Karpas-422 (cell line): ENCODE data around the gene CHL1. TPM values are rescaled to one million over a fixed set of nuclear protein-coding genes. Genes with fewer than 3 reads are reported as not detected.

ENCODE experiments used
- DNase-seq: peaks from one replicate; pipeline ENCODE4 v3.0.0-alpha.2; 2015
- H2AFZ ChIP-seq: fragments of 200-600 bp; sonication (generic); 2 replicates; pipeline ENCODE4 v1.6.1; 2014; ENCODE audit warnings: antibody characterized with exemption, low read length, mixed read lengths
- H3K27ac ChIP-seq: fragments of 200-600 bp; sonication (generic); 2 replicates; pipeline ENCODE4 v1.5.1; 2014; ENCODE audit warnings: mild to moderate bottlenecking, low read length, moderate library complexity
- H3K27me3 ChIP-seq: fragments of 200-600 bp; sonication (generic); 2 replicates; pipeline ENCODE4 v1.6.1; 2014; ENCODE audit warnings: low read length, mixed read lengths
- H3K36me3 ChIP-seq: fragments of 200-600 bp; sonication (generic); 2 replicates; pipeline ENCODE4 v1.6.1; 2014; ENCODE audit warnings: low read length, mixed read lengths; ENCODE audit not compliant: insufficient read depth
- H3K4me1 ChIP-seq: fragments of 200-600 bp; sonication (generic); 2 replicates; pipeline ENCODE4 v1.6.1; 2014; ENCODE audit warnings: mild to moderate bottlenecking, low read length, mixed read lengths
- H3K4me2 ChIP-seq: fragments of 200-600 bp; sonication (generic); 2 replicates; pipeline ENCODE4 v1.6.1; 2014; ENCODE audit warnings: low read length, low read depth, mild to moderate bottlenecking; ENCODE audit not compliant: poor library complexity, severe bottlenecking
- H3K4me3 ChIP-seq: fragments of 200-600 bp; sonication (generic); 2 replicates; pipeline ENCODE4 v1.5.1; 2014; ENCODE audit warnings: mild to moderate bottlenecking, antibody characterized with exemption, low read length, mixed read lengths
- H3K79me2 ChIP-seq: fragments of 200-600 bp; sonication (generic); 2 replicates; pipeline ENCODE4 v1.6.1; 2014; ENCODE audit warnings: mild to moderate bottlenecking, low read length, mixed read lengths
- H3K9ac ChIP-seq: fragments of 200-600 bp; sonication (generic); 2 replicates; pipeline ENCODE4 v1.6.0; 2014; ENCODE audit warnings: low read length
- H3K9me2 ChIP-seq: fragments of 200-600 bp; sonication (generic), shearing (Covaris generic); replicated peaks from 2 replicates; pipeline ENCODE4 v1.6.0; 2014; ENCODE audit warnings: mild to moderate bottlenecking, low read length, moderate library complexity; ENCODE audit not compliant: insufficient read depth
- H3K9me3 ChIP-seq: fragments of 300-700, 200-600 bp; sonication (generic); 2 replicates; pipeline ENCODE4 v1.6.1; 2014; ENCODE audit warnings: low read length, mixed read lengths
- H4K20me1 ChIP-seq: fragments of 200-600 bp; sonication (generic); 2 replicates; pipeline ENCODE4 v1.6.1; 2014; ENCODE audit warnings: mild to moderate bottlenecking, antibody characterized with exemption, low read length, low read depth; ENCODE audit not compliant: insufficient read depth
- total RNA-seq: library from RNA; depleted of rRNA; stranded (reverse); fragments of >200 nt; shearing (Covaris generic); gene quantifications from 2 replicates; pipeline ENCODE4 v1.2.3, GENCODE V29; 2014; ENCODE audit warnings: low replicate concordance

The CHL1 gene
- total RNA-seq, 1 experiment from 2014 or later: 23.3 TPM

DNA sequence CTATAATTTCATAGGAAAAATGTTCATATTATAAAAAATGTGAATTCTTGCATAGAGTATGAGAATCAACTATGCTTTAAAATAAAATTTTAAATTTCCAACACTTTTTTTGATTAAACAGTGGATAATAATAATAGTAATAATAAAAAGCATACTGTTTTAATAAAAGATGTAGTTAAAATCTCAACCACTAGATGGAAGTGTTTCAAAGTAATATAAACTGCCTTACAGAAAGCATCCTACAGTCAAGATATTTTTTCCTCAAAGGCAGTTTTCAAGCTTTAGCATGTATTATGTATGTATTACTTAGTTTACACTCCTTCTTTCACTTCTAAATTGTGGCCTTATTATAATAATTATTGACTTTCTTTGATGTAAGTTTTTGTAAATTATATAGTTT lies 217.5 kb downstream of the CHL1 start:
- no peak overlapping the region for H3K27ac ChIP-seq
- no peak overlapping the region for H2AFZ ChIP-seq
- no peak overlapping the region for H3K9ac ChIP-seq
- H3K79me2 ChIP-seq: no peaks in the 10 kb centered on the region
- H3K4me1 ChIP-seq: no peaks in the 10 kb centered on the region
- H3K4me3 ChIP-seq: no peak overlapping the region
- no peaks in the 10 kb centered on the region for H3K9me2 ChIP-seq
- no peaks in the 10 kb centered on the region for H3K36me3 ChIP-seq
- H3K9me3 ChIP-seq: no peaks in the 10 kb centered on the region
- DNase-seq: peak; percentile 68
- 0 out of 2 replicates have a peak, but pooled peaks cover 2% of the 10 kb centered on the region for H3K27me3 ChIP-seq
- H3K4me2 ChIP-seq: no peak overlapping the region
- H4K20me1 ChIP-seq: no peaks in the 10 kb centered on the region

DNA sequence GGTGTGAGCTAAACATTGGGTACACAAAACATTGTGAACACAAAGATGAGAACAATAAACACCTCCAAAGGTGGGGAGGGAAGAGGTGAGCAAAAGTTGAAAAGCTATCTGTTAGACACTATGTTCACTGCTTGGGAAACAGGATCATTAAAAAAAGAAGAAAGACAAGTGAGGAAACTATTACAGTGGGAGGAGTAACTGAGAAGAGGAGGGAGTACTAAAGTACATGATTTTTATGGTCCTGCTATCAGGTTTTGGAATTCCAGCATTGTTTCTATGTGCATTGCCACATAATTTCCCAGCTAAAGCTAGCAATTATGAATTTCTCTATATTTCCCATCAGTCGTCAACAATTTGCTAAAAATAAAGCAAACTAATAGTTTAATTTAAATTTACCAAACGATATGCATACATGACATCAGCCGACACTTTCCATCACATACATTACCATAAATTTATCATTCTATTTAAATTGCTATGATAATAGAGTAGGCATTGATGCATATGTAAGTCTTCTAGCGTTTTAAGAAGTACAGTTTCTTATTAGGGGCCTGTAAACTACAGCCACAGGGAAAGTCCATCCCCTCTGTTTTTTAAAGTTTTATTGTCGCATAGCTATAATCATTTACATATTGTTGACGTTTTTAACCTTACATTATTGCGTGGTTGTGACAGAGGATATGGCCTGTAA lies 221.8 kb downstream of the CHL1 start:
- H3K27ac ChIP-seq: no peak overlapping the region
- DNase-seq: no peak
- H3K79me2 ChIP-seq: no peaks in the 10 kb centered on the region
- H3K36me3 ChIP-seq: no peaks in the 10 kb centered on the region
- no peak overlapping the region for H3K4me2 ChIP-seq
- H3K9ac ChIP-seq: no peak overlapping the region
- H3K27me3 ChIP-seq: 0 out of 2 replicates have a peak, but pooled peaks cover 2% of the 10 kb centered on the region
- no peak overlapping the region for H2AFZ ChIP-seq
- H4K20me1 ChIP-seq: no peaks in the 10 kb centered on the region
- H3K4me1 ChIP-seq: no peaks in the 10 kb centered on the region
- no peak overlapping the region for H3K4me3 ChIP-seq
- no peaks in the 10 kb centered on the region for H3K9me3 ChIP-seq
- no peaks in the 10 kb centered on the region for H3K9me2 ChIP-seq

DNA sequence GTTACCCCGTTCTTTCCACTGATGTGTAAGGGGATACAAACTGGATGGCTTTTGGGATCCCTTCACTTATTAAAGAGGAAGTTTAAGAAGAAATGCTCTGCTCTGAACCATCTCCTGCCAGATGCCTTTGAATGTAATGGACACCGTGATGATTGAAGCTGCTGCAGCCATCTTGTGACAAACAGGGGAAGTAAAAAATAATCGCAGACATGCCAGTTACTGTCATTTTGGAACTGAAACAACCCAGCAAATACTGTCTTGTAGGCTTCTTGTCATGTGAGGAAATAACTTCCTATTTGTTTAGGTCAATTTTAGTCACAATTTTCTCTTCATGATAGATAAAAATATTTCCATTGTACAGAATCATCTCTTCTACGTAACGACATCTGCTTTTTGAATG lies 224.0 kb downstream of the CHL1 start:
- no peaks in the 10 kb centered on the region for H3K79me2 ChIP-seq
- no peaks in the 10 kb centered on the region for H3K4me1 ChIP-seq
- H3K9me3 ChIP-seq: no peaks in the 10 kb centered on the region
- H3K9me2 ChIP-seq: no peaks in the 10 kb centered on the region
- H3K4me3 ChIP-seq: no peak overlapping the region
- no peaks in the 10 kb centered on the region for H3K27me3 ChIP-seq
- no peak overlapping the region for H3K27ac ChIP-seq
- H2AFZ ChIP-seq: 0 out of 2 replicates have a peak overlapping the region, but pooled peaks have one; percentile 14
- H3K36me3 ChIP-seq: no peaks in the 10 kb centered on the region
- H4K20me1 ChIP-seq: no peaks in the 10 kb centered on the region
- H3K4me2 ChIP-seq: no peak overlapping the region
- no peak overlapping the region for H3K9ac ChIP-seq
- DNase-seq: no peak

DNA sequence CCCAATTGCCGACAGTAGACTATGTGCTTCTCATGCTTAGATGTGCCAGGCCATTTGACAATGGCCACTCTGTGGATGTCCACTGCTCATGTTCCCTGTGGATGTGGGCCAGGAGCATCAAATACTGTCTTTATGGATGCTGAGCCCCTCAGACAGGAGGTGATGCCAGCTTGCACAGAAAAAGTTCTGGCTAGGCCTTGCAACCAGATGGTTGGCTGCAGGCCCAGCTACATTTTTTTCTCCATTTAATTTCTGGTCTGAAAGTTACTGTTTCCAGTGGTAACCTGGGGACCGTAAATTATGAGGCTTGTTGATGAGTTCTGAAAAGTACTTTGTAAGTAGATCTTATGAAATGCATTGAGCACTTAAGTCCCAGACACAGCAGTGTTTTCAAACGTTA lies 228.5 kb downstream of the CHL1 start:
- H3K27me3 ChIP-seq: 0 out of 2 replicates have a peak, but pooled peaks cover 2% of the 10 kb centered on the region
- H3K4me3 ChIP-seq: no peak overlapping the region
- no peaks in the 10 kb centered on the region for H3K79me2 ChIP-seq
- H3K9me2 ChIP-seq: no peaks in the 10 kb centered on the region
- DNase-seq: no peak
- no peak overlapping the region for H3K27ac ChIP-seq
- H4K20me1 ChIP-seq: no peaks in the 10 kb centered on the region
- H3K4me1 ChIP-seq: no peaks in the 10 kb centered on the region
- H3K9me3 ChIP-seq: no peaks in the 10 kb centered on the region
- H3K4me2 ChIP-seq: no peak overlapping the region
- no peak overlapping the region for H2AFZ ChIP-seq
- H3K9ac ChIP-seq: no peak overlapping the region
- H3K36me3 ChIP-seq: no peaks in the 10 kb centered on the region

DNA sequence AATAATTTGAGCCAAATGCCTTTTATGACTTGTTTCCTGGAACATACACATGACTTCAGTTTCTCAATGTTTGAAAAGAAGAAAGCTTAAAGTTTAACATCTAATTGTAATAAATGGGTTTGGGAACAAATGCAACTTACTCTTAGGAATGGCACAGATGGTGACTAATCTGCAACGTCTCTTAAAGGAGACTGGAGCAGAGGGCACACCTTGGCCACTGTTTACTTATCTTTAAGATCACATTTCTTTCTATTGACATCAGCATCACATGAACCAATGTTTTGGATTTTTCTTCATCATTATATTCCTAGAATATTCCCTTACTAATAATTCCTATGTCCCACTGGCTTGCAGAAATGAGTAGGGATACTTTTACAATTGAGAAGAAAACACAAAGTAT lies 229.5 kb downstream of the CHL1 start:
- H3K36me3 ChIP-seq: no peaks in the 10 kb centered on the region
- H3K27ac ChIP-seq: no peak overlapping the region
- no peak overlapping the region for H2AFZ ChIP-seq
- H3K27me3 ChIP-seq: 0 out of 2 replicates have a peak, but pooled peaks cover 2% of the 10 kb centered on the region
- no peaks in the 10 kb centered on the region for H3K79me2 ChIP-seq
- no peak for DNase-seq
- H3K4me1 ChIP-seq: no peaks in the 10 kb centered on the region
- no peaks in the 10 kb centered on the region for H3K9me3 ChIP-seq
- no peak overlapping the region for H3K4me3 ChIP-seq
- no peak overlapping the region for H3K4me2 ChIP-seq
- H4K20me1 ChIP-seq: no peaks in the 10 kb centered on the region
- H3K9me2 ChIP-seq: no peaks in the 10 kb centered on the region
- H3K9ac ChIP-seq: no peak overlapping the region

DNA sequence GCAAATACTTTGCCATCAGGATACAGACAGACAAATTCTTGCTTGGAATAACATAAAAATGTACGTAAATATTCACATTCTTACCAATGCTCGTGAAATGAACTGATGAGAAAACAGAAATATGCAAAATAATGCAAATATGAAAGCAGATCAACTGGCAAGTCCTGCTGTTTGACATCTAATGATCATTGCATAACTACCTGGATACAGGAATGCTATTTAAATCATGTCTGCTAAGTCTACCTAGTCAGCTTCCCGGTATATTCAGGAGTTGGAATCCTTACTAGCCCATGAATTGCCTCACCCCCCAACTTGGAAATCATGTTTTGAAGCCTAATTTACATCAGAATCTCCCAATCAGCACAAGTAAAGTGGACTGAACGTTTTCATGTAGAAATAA lies 230.6 kb downstream of the CHL1 start:
- Histone ChIP-seq H2AFZ (no peak overlapping the region), H3K4me1 (no peaks in the 10 kb centered on the region), H3K27me3 (0 out of 2 replicates have a peak, but pooled peaks cover 2% of the 10 kb centered on the region), H3K9me2 (no peaks in the 10 kb centered on the region), H4K20me1 (no peaks in the 10 kb centered on the region), H3K9ac (no peak overlapping the region), H3K36me3 (no peaks in the 10 kb centered on the region), H3K4me2 (no peak overlapping the region), H3K9me3 (no peaks in the 10 kb centered on the region), H3K79me2 (no peaks in the 10 kb centered on the region), H3K4me3 (no peak overlapping the region), H3K27ac (no peak overlapping the region)
- no peak for DNase-seq

DNA sequence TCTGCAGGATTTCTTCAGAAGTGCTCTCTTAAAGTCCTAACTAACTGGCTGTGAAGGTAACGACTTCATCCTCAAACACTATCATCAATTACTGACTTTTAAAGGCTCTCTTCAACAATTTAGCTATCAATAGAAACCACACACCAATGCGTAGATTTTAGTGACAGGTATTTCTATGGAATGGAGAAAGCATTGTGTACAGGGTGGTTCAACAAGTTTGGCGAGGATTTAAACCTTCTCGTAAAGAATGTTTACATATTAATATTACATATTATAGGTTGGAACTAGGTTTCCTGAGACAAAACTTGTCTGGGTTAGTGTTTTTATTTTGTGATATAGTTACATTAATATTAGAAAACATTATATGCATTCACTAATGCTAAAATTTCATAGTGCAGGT lies 233.6 kb downstream of the CHL1 start:
- Histone ChIP-seq H3K9me2 (no peaks in the 10 kb centered on the region), H3K27ac (no peak overlapping the region), H3K9ac (no peak overlapping the region), H3K4me2 (no peak overlapping the region), H3K36me3 (no peaks in the 10 kb centered on the region), H3K9me3 (no peaks in the 10 kb centered on the region), H2AFZ (no peak overlapping the region), H3K4me3 (no peak overlapping the region), H3K79me2 (no peaks in the 10 kb centered on the region), H4K20me1 (no peaks in the 10 kb centered on the region), H3K4me1 (no peaks in the 10 kb centered on the region), H3K27me3 (0 out of 2 replicates have a peak, but pooled peaks cover 2% of the 10 kb centered on the region)
- DNase-seq: no peak

DNA sequence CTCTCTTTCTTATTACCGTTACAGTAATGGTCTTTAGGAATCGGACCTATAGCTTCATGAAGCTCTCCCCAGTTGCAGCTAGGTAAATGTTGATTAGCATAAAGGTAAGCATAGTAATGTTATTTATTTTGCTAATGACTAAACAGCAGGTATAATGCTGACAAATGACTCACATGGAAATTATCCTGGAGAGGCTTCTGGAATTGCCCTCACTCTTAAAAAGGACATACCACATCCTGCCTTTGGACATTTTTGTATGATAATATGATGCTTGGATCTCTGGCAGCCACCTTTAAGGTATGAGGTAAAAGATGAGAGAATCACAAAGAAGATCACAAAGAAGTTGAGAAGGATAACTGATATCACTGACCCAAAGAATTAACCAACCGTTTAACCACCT lies 238.6 kb downstream of the CHL1 start:
- H3K4me1 ChIP-seq: no peaks in the 10 kb centered on the region
- no peak for DNase-seq

More for the DNA sequence above, 238.6 kb downstream of the CHL1 start:
- H3K36me3 ChIP-seq: no peaks in the 10 kb centered on the region
- no peaks in the 10 kb centered on the region for H3K9me2 ChIP-seq
- no peak overlapping the region for H3K4me2 ChIP-seq
- H3K27me3 ChIP-seq: no peaks in the 10 kb centered on the region
- no peaks in the 10 kb centered on the region for H3K79me2 ChIP-seq
- no peak overlapping the region for H3K4me3 ChIP-seq
- H3K9ac ChIP-seq: no peak overlapping the region
- H4K20me1 ChIP-seq: no peaks in the 10 kb centered on the region
- H2AFZ ChIP-seq: no peak overlapping the region
- H3K9me3 ChIP-seq: no peaks in the 10 kb centered on the region
- no peak overlapping the region for H3K27ac ChIP-seq
